ENCODE data around the gene ATG9B. TPM values are rescaled to one million over a fixed set of nuclear protein-coding genes. Genes with fewer than 3 reads are reported as not detected.

Gene ATG9B
- total RNA-seq, 1 donor from 2014 or later = 0.10 TPM

- no peak for DNase-seq (ENCODE audit: low read depth)
Observed at GRCh38 chr7:151000897-151001495, 23.3 kb downstream of the ATG9B start.

- DNase-seq (ENCODE audit: low read depth) = no peak
Observed at GRCh38 chr7:150999497-151000230, 24.6 kb downstream of the ATG9B start.

GRCh38 chr7:150999001-150999400 lies 25.3 kb downstream of the ATG9B start:
- no peak for DNase-seq (ENCODE audit: low read depth)

GRCh38 chr7:150998341-150998740 lies 26.0 kb downstream of the ATG9B start:
- DNase-seq (ENCODE audit: low read depth) = no peak

GRCh38 chr7:150997817-150998216 lies 26.5 kb downstream of the ATG9B start:
- no peak for DNase-seq (ENCODE audit: low read depth)

- no peak for DNase-seq (ENCODE audit: low read depth)
Observed at GRCh38 chr7:150997075-150997511, 27.2 kb downstream of the ATG9B start.

- DNase-seq (ENCODE audit: low read depth) = no peak
Observed at GRCh38 chr7:150996376-150997074, 27.8 kb downstream of the ATG9B start.

- DNase-seq (ENCODE audit: low read depth) = no peak
Observed at GRCh38 chr7:150994838-150995510, 29.3 kb downstream of the ATG9B start.

- DNase-seq (ENCODE audit: low read depth) = no peak
Observed at GRCh38 chr7:150994141-150994837, 30.0 kb downstream of the ATG9B start.

GRCh38 chr7:150993511-150993910 lies 30.8 kb downstream of the ATG9B start:
- no peak for DNase-seq (ENCODE audit: low read depth)

GRCh38 chr7:150992833-150993302 lies 31.4 kb downstream of the ATG9B start:
- no peak for DNase-seq (ENCODE audit: low read depth)

- no peak for DNase-seq (ENCODE audit: low read depth)
Observed at GRCh38 chr7:150992051-150992640, 32.1 kb downstream of the ATG9B start.

- DNase-seq (ENCODE audit: low read depth) = peak; percentile 14
Observed at GRCh38 chr7:150990416-150991186, 33.7 kb downstream of the ATG9B start, which contains the start of gene NOS3. Gene NOS3, plus strand, starts transcription at chr7:150991017. Its CDS starts 2,787 bp downstream, at chr7:150993804.

GRCh38 chr7:150989456-150989855 lies 34.8 kb downstream of the ATG9B start:
- DNase-seq (ENCODE audit: low read depth) = no peak

GRCh38 chr7:150988230-150989226 lies 35.8 kb downstream of the ATG9B start:
- no peak for DNase-seq (ENCODE audit: low read depth)

GRCh38 chr7:150986556-150986955 lies 37.7 kb downstream of the ATG9B start:
- DNase-seq (ENCODE audit: low read depth) = no peak

- peak; percentile 17 for DNase-seq (ENCODE audit: low read depth)
Observed at GRCh38 chr7:150986099-150986512, 38.2 kb downstream of the ATG9B start.

GRCh38 chr7:150983893-150984368 lies 40.4 kb downstream of the ATG9B start:
- DNase-seq (ENCODE audit: low read depth) = peak; percentile 38

GRCh38 chr7:150982351-150982750 lies 41.9 kb downstream of the ATG9B start:
- no peak for DNase-seq (ENCODE audit: low read depth)
